Osteoblast (primary cell): ENCODE data around the gene AQP2. TPM values are rescaled to one million over a fixed set of nuclear protein-coding genes. Genes with fewer than 3 reads are reported as not detected.

ENCODE experiments used
- DNase-seq: peaks from one replicate; pipeline ENCODE4 v3.0.0; 2011; ENCODE audit warnings: low spot score, mixed read lengths; ENCODE audit not compliant: insufficient read length; ENCODE audit errors: missing footprints
- H2AFZ ChIP-seq: 2 replicates; pipeline ENCODE4 v1.6.0; 2011; ENCODE audit warnings: mild to moderate bottlenecking, low read length
- H3K27ac ChIP-seq: 2 replicates; pipeline ENCODE4 v1.5.1; 2011; ENCODE audit warnings: mild to moderate bottlenecking, low read depth, low read length, moderate library complexity
- H3K27me3 ChIP-seq: 2 replicates; pipeline ENCODE4 v1.6.0; 2012; ENCODE audit warnings: mild to moderate bottlenecking, control low read depth, inconsistent platforms, low read length, moderate library complexity; ENCODE audit not compliant: insufficient read depth
- H3K36me3 ChIP-seq: 2 replicates; pipeline ENCODE4 v1.5.1; 2011; ENCODE audit warnings: mild to moderate bottlenecking, low read length, control low read depth, moderate library complexity; ENCODE audit not compliant: insufficient read depth
- H3K4me1 ChIP-seq: 2 replicates; pipeline ENCODE4 v1.5.1; 2011; ENCODE audit warnings: mild to moderate bottlenecking, low read length, control low read depth, moderate library complexity; ENCODE audit not compliant: insufficient read depth
- H3K4me2 ChIP-seq: 2 replicates; pipeline ENCODE4 v1.6.0; 2011; ENCODE audit warnings: mild to moderate bottlenecking, low read length; ENCODE audit not compliant: insufficient read depth
- H3K4me3 ChIP-seq: fragments of 200-600 bp; sonication (generic); 3 replicates; pipeline ENCODE4 v1.5.1; 2012; ENCODE audit warnings: mild to moderate bottlenecking, low read length, inconsistent platforms; ENCODE audit not compliant: insufficient read depth
- H3K79me2 ChIP-seq: 2 replicates; pipeline ENCODE4 v1.6.0; 2012; ENCODE audit warnings: mild to moderate bottlenecking, low read length, control low read depth, inconsistent platforms; ENCODE audit not compliant: insufficient read depth
- H3K9me3 ChIP-seq: 2 replicates; pipeline ENCODE4 v1.5.1; 2011; ENCODE audit warnings: low read depth, low read length, control low read depth
- H4K20me1 ChIP-seq: 2 replicates; pipeline ENCODE4 v1.6.0; 2012; ENCODE audit warnings: mild to moderate bottlenecking, low read length, control low read depth; ENCODE audit not compliant: insufficient read depth
- total RNA-seq: library from RNA; depleted of rRNA; stranded (reverse); fragments of >200 nt; gene quantifications from 2 replicates; pipeline ENCODE4 v1.2.3, GENCODE V29; 2012
- TF ChIP-seq, protein P1 (sequence below): IDR thresholded peaks from 2 replicates; pipeline ENCODE4 v1.5.1; 2011; ENCODE audit warnings: mild to moderate bottlenecking, low read depth, low read length, moderate library complexity; ENCODE audit errors: extremely low read depth

AQP2 gene, protein sequence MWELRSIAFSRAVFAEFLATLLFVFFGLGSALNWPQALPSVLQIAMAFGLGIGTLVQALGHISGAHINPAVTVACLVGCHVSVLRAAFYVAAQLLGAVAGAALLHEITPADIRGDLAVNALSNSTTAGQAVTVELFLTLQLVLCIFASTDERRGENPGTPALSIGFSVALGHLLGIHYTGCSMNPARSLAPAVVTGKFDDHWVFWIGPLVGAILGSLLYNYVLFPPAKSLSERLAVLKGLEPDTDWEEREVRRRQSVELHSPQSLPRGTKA
- not detected in 2 replicates for total RNA-seq

DNA sequence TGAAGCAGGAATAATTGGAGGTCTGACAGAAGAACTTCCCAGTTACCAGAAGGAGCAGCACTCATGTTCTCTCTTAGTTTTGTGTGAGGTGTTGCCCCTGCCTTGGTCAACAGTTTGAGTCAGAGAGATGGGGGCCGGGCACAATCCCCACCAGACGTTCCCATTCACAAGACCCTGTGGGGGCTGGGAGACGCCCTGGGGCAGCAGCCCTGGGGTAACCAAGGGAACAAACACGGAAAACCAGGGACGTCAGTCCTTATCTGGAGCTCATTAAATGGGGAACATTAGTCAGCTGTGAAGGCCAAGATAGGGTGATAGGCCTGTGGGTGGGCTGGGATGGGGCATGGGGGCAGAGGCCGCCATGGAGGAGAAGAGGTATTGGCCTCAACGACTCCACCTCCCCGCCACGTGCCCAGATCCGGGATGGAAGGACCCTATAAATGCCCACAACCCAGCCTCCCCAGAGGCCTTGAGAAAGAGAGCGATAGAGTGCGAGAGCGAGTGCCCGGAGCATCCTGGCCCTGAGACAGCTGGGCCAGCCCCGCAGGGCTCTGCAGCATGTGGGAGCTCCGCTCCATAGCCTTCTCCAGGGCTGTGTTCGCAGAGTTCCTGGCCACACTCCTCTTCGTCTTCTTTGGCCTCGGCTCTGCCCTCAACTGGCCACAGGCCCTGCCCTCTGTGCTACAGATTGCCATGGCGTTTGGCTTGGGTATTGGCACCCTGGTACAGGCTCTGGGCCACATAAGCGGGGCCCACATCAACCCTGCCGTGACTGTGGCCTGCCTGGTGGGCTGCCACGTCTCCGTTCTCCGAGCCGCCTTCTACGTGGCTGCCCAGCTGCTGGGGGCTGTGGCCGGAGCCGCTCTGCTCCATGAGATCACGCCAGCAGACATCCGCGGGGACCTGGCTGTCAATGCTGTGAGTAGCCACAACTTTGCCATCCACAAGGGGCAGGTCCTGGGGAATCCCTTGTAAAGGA lies at the start of gene AQP2:
Gene AQP2, plus strand, starts transcription at position 465 of the 979 bp plus-strand sequence. Its CDS starts 94 bp downstream, at position 559.
- Histone ChIP-seq H3K36me3 (no peaks in the 10 kb centered on the region), H3K27ac (no peak within 1 kb of the TSS), H3K9me3 (no peaks in the 10 kb centered on the region), H3K27me3 (peaks cover 40% of the 10 kb centered on the region), H4K20me1 (no peaks in the 10 kb centered on the region), H2AFZ (no peak within 1 kb of the TSS), H3K4me3 (no peak within 1 kb of the TSS), H3K4me1 (no peaks in the 10 kb centered on the region), H3K4me2 (no peak within 1 kb of the TSS), H3K79me2 (no peaks in the 10 kb centered on the region)
- peak; percentile 73 for DNase-seq
- TF ChIP-seq, protein P1, sequence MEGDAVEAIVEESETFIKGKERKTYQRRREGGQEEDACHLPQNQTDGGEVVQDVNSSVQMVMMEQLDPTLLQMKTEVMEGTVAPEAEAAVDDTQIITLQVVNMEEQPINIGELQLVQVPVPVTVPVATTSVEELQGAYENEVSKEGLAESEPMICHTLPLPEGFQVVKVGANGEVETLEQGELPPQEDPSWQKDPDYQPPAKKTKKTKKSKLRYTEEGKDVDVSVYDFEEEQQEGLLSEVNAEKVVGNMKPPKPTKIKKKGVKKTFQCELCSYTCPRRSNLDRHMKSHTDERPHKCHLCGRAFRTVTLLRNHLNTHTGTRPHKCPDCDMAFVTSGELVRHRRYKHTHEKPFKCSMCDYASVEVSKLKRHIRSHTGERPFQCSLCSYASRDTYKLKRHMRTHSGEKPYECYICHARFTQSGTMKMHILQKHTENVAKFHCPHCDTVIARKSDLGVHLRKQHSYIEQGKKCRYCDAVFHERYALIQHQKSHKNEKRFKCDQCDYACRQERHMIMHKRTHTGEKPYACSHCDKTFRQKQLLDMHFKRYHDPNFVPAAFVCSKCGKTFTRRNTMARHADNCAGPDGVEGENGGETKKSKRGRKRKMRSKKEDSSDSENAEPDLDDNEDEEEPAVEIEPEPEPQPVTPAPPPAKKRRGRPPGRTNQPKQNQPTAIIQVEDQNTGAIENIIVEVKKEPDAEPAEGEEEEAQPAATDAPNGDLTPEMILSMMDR = no peak

DNA sequence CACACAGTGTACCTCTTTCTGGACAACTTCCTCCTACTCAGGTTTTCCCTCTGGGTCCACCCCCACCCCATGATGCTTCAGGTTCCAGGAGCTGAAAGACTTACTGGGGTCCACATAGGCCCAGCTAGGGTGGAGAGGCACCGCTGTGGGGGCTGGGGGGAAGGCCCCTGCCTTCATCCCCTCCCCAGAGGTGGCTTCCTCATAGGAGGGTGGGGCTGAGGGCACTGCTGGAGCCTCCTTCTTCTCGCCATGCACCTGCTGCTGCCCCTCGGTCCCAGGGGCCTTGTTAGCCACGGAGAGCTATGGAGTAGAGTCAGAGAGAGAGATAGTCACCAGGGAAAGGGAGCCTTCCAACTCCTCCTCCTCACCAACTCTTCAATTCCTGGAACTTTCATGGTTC lies 49.5 kb upstream of the AQP2 start:
- Histone ChIP-seq H4K20me1 (no peaks in the 10 kb centered on the region), H3K9me3 (no peaks in the 10 kb centered on the region), H3K4me1 (no peaks in the 10 kb centered on the region), H3K36me3 (no peaks in the 10 kb centered on the region), H3K4me3 (no peak overlapping the region), H3K27me3 (peaks cover 11% of the 10 kb centered on the region), H3K27ac (no peak overlapping the region), H3K79me2 (no peaks in the 10 kb centered on the region), H3K4me2 (no peak overlapping the region), H2AFZ (no peak overlapping the region)
- DNase-seq = no peak
- TF ChIP-seq, protein P1 = no peak

DNA sequence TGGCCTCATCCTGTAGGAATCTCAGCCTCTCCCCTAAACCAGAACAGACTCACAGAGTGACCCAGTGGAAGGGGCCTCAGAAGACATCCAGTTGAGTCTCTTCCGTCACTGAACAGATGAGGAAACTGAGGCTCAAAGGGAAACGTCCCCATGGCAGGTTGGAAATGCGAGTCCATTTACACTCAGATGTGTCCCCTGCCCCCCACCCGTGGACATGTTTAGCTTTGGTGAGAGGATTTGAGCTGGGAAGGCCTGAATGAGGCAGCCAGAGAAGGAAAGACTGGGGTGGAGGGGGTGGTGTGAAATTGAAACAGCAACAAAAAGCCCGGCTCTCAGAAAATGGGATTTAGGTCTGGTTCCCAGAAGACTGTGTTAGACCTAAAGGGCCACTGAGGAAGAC lies 48.6 kb upstream of the AQP2 start:
- H3K4me1 ChIP-seq = no peaks in the 10 kb centered on the region
- TF ChIP-seq, protein P1 = no peak
- no peak overlapping the region for H3K27ac ChIP-seq

More for the DNA sequence above, 48.6 kb upstream of the AQP2 start:
- peak; percentile 62 for DNase-seq
- H3K9me3 ChIP-seq = no peaks in the 10 kb centered on the region
- no peak overlapping the region for H3K4me2 ChIP-seq
- no peaks in the 10 kb centered on the region for H3K79me2 ChIP-seq
- H2AFZ ChIP-seq = no peak overlapping the region
- peaks cover 7% of the 10 kb centered on the region for H3K27me3 ChIP-seq
- no peaks in the 10 kb centered on the region for H3K36me3 ChIP-seq
- no peak overlapping the region for H3K4me3 ChIP-seq
- H4K20me1 ChIP-seq = no peaks in the 10 kb centered on the region
